GM23338 (cell line): ENCODE results near the gene LYPD4. TPM values are rescaled to one million over a fixed set of nuclear protein-coding genes. Genes with fewer than 3 reads are reported as not detected.

Experiments
- ATAC-seq: fragments of 200-7000 bp; cut with Tn5 transposase; 3 replicates; pipeline ENCODE4 v1.9.1; 2020
- DNase-seq: peaks from one replicate; pipeline ENCODE4 v3.0.0-alpha.2; 2015; ENCODE audit warnings: low spot score
- H2AFZ ChIP-seq: fragments of 200-600 bp; sonication (generic); 2 replicates; pipeline ENCODE4 v1.8.0; 2016; ENCODE audit warnings: antibody characterized with exemption, mild to moderate bottlenecking, moderate library complexity
- H3F3A ChIP-seq: fragments of 200-600 bp; sonication (generic); replicated peaks from 2 replicates; pipeline ENCODE4 v1.8.0; 2017; ENCODE audit warnings: antibody characterized with exemption, mixed run types, low read depth
- H3K27ac ChIP-seq: fragments of 200-600 bp; sonication (generic); 2 replicates; pipeline ENCODE4 v1.6.1; 2016; ENCODE audit warnings: low read depth
- H3K27me3 ChIP-seq: fragments of 200-600 bp; sonication (generic); 2 replicates; pipeline ENCODE4 v1.8.0; 2016; ENCODE audit warnings: mild to moderate bottlenecking, mixed run types, moderate library complexity; ENCODE audit not compliant: insufficient read depth
- H3K36me3 ChIP-seq: fragments of 200-600 bp; sonication (generic); 2 replicates; pipeline ENCODE4 v1.8.0; 2016; ENCODE audit warnings: mild to moderate bottlenecking; ENCODE audit not compliant: insufficient read depth
- H3K4me1 ChIP-seq: fragments of 200-600 bp; sonication (generic); 2 replicates; pipeline ENCODE4 v1.8.0; 2016; ENCODE audit warnings: mild to moderate bottlenecking, moderate library complexity; ENCODE audit not compliant: insufficient read depth
- H3K4me2 ChIP-seq: fragments of 200-600 bp; sonication (generic); 2 replicates; pipeline ENCODE4 v1.7.1; 2017; ENCODE audit warnings: mixed run types
- H3K4me3 ChIP-seq: fragments of 200-600 bp; sonication (generic); 2 replicates; pipeline ENCODE4 v1.6.1; 2016; ENCODE audit warnings: mixed run types
- H3K79me2 ChIP-seq: fragments of 200-600 bp; sonication (generic); replicated peaks from 2 replicates; pipeline ENCODE4 v1.8.0; 2017; ENCODE audit warnings: mild to moderate bottlenecking; ENCODE audit not compliant: insufficient read depth
- H3K9me2 ChIP-seq: fragments of 200-600 bp; sonication (generic); 2 replicates; pipeline ENCODE4 v1.8.0; 2017; ENCODE audit not compliant: insufficient read depth
- H4K20me1 ChIP-seq: fragments of 200-600 bp; sonication (generic); replicated peaks from 2 replicates; pipeline ENCODE4 v1.8.0; 2017; ENCODE audit warnings: mild to moderate bottlenecking; ENCODE audit not compliant: insufficient read depth
- H3K27ac Mint-ChIP-seq: 2 replicates; pipeline ENCODE4 v1.8.0; 2020; ENCODE audit warnings: inconsistent platforms, mild to moderate bottlenecking, moderate library complexity, mixed read lengths
- H3K27me3 Mint-ChIP-seq: 3 replicates; pipeline ENCODE4 v1.8.0; 2022; ENCODE audit warnings: low read depth, mild to moderate bottlenecking, moderate library complexity, mixed read lengths, inconsistent platforms; ENCODE audit not compliant: insufficient read depth, poor library complexity
- H3K36me3 Mint-ChIP-seq: 3 replicates; pipeline ENCODE4 v1.8.0; 2021; ENCODE audit warnings: low read depth, mild to moderate bottlenecking, inconsistent platforms, moderate library complexity, mixed read lengths
- H3K4me1 Mint-ChIP-seq: 3 replicates; pipeline ENCODE4 v1.8.0; 2020; ENCODE audit warnings: mild to moderate bottlenecking, inconsistent platforms, mixed read lengths
- H3K4me3 Mint-ChIP-seq: 3 replicates; pipeline ENCODE4 v1.8.0; 2021; ENCODE audit warnings: moderate library complexity, mild to moderate bottlenecking, inconsistent platforms, mixed read lengths
- H3K9me3 Mint-ChIP-seq: 3 replicates; pipeline ENCODE4 v1.8.0; 2020; ENCODE audit warnings: moderate library complexity, mild to moderate bottlenecking, inconsistent platforms, mixed read lengths
- CREB1 ChIP-seq: fragments of 250-450 bp; sonication (Bioruptor Pico); IDR thresholded peaks from 2 replicates; pipeline ENCODE4 v1.5.0; 2020; ENCODE audit warnings: low read depth, mild to moderate bottlenecking, moderate library complexity
- CTCF ChIP-seq, 2 experiments: fragments of 200-600 bp in 1 of 2; sonication (generic) in 1 of 2; conservative IDR thresholded peaks; 2 replicates each; pipeline versions ENCODE4 v1.5.1 to v1.6.1; 2016 to 2017; ENCODE audit warnings: antibody characterized with exemption in 2 of 2, low read depth in 2 of 2, mild to moderate bottlenecking in 2 of 2, moderate library complexity in 1 of 2
- ETS1 ChIP-seq: IDR thresholded peaks from 2 replicates; pipeline ENCODE4 v1.6.1; 2016; ENCODE audit warnings: antibody characterized with exemption
- EZH2 ChIP-seq: fragments of 200-600 bp; sonication (generic); IDR thresholded peaks from one replicate; pipeline ENCODE4 v1.8.0; 2017; ENCODE audit warnings: antibody characterized with exemption, mild to moderate bottlenecking, low read depth; ENCODE audit not compliant: unreplicated experiment
- EZH2phosphoT487 ChIP-seq: fragments of 200-600 bp; sonication (generic); IDR thresholded peaks from one replicate; pipeline ENCODE4 v1.8.1; 2018; ENCODE audit warnings: antibody characterized with exemption; ENCODE audit not compliant: unreplicated experiment
- JUNB ChIP-seq: IDR thresholded peaks from one replicate; pipeline ENCODE4 v1.6.1; 2016; ENCODE audit warnings: antibody characterized with exemption; ENCODE audit not compliant: unreplicated experiment
- NANOG ChIP-seq: IDR thresholded peaks from 2 replicates; pipeline ENCODE4 v1.6.1; 2016; ENCODE audit warnings: antibody characterized with exemption, borderline replicate concordance
- POLR2AphosphoS5 ChIP-seq: IDR thresholded peaks from 2 replicates; pipeline ENCODE4 v1.6.1; 2016; ENCODE audit warnings: antibody characterized with exemption, low read depth
- REST ChIP-seq: IDR thresholded peaks from one replicate; pipeline ENCODE4 v1.6.1; 2018; ENCODE audit warnings: antibody characterized with exemption; ENCODE audit not compliant: unreplicated experiment
- STAT1 ChIP-seq: IDR thresholded peaks from one replicate; pipeline ENCODE4 v1.6.1; 2016; ENCODE audit warnings: antibody characterized with exemption; ENCODE audit not compliant: unreplicated experiment
- ZNF114 ChIP-seq: fragments of 250-450 bp; sonication (Bioruptor Pico); IDR thresholded peaks from 2 replicates; pipeline ENCODE4 v1.5.0; 2020; ENCODE audit warnings: mild to moderate bottlenecking, moderate library complexity
- ZNF331 ChIP-seq: fragments of 250-450 bp; sonication (Bioruptor Pico); IDR thresholded peaks from 2 replicates; pipeline ENCODE4 v1.5.0; 2020; ENCODE audit warnings: low read depth, mild to moderate bottlenecking, moderate library complexity
- ZNF462 ChIP-seq: fragments of 250-450 bp; sonication (Bioruptor Pico); IDR thresholded peaks from 2 replicates; pipeline ENCODE4 v1.5.0; 2020; ENCODE audit warnings: mild to moderate bottlenecking, moderate library complexity
- polyA plus RNA-seq: library from polyadenylated mRNA; unstranded; fragments of >200 nt; fragmentation: Nextera tagmentation; extraction: Ambion mirVana; gene quantifications from 2 replicates; pipeline ENCODE4 v1.2.1, GENCODE V29; 2016
- total RNA-seq: library from RNA; depleted of rRNA; stranded (reverse); fragments of >200 nt; shearing (Covaris generic); gene quantifications from 2 replicates; pipeline ENCODE4 v1.2.3, GENCODE V29; 2014

LYPD4 gene
- total and polyA plus RNA-seq, 2 experiments from 2014 or later = not detected

GRCh38 chr19:41796901-41797300 lies 47.6 kb downstream of the LYPD4 start:
- no peak overlapping the region for H2AFZ ChIP-seq
- no peaks in the 10 kb centered on the region for H3K4me1 ChIP-seq
- peaks cover 10% of the 10 kb centered on the region for H3K9me3 Mint-ChIP-seq
- TF ChIP-seq CREB1 = no peak
- TF ChIP-seq STAT1 = no peak
- TF ChIP-seq ETS1 = no peak
- TF ChIP-seq EZH2phosphoT487 = no peak
- no peak for TF ChIP-seq NANOG
- TF ChIP-seq CTCF (conservative IDR thresholded peaks at IDR 0.05; ENCODE audit: low read depth in 2 of 2) = no peak
- no peak for TF ChIP-seq REST
- TF ChIP-seq ZNF462 (CRISPR knock-in tag) = no peak
- TF ChIP-seq ZNF331 (CRISPR knock-in tag) = no peak
- TF ChIP-seq EZH2 = no peak
- TF ChIP-seq JUNB = no peak
- TF ChIP-seq POLR2AphosphoS5 = no peak
- TF ChIP-seq ZNF114 (CRISPR knock-in tag) = no peak
- H3K4me3 Mint-ChIP-seq = no peak overlapping the region
- H3K9me2 ChIP-seq = no peaks in the 10 kb centered on the region
- no peaks in the 10 kb centered on the region for H3K79me2 ChIP-seq
- peaks cover 4% of the 10 kb centered on the region; the same call in 1 of the 3 replicates for H3K4me1 Mint-ChIP-seq
- H3K27me3 Mint-ChIP-seq = peaks cover 10% of the 10 kb centered on the region
- ATAC-seq = no peak
- no peak for DNase-seq
- no peaks in the 10 kb centered on the region for H3K27me3 ChIP-seq
- no peaks in the 10 kb centered on the region for H3K36me3 ChIP-seq
- H3K27ac Mint-ChIP-seq = no peak overlapping the region
- no peak overlapping the region for H3K4me3 ChIP-seq
- no peaks in the 10 kb centered on the region for H4K20me1 ChIP-seq
- H3K4me2 ChIP-seq = no peak overlapping the region
- no peaks in the 10 kb centered on the region; the same call in 2 of the 3 replicates for H3K36me3 Mint-ChIP-seq
- no peak overlapping the region for H3K27ac ChIP-seq
- H3F3A ChIP-seq = no peaks in the 10 kb centered on the region
